Fibroblast of lung (primary cell): ENCODE data around the gene MYZAP. TPM values are rescaled to one million over a fixed set of nuclear protein-coding genes. Genes with fewer than 3 reads are reported as not detected.
A peak's percentile ranks its signal among the peaks of the same experiment; 100 is the strongest.

Source experiments
- DNase-seq, 2 donors: peaks; one replicate each; pipeline versions ENCODE4 v3.0.0 to v3.0.0-alpha.2; 2010; ENCODE audit warnings: low read depth in 2 of 2
- H2AFZ ChIP-seq: 2 replicates; pipeline ENCODE4 v1.5.1; 2012; ENCODE audit warnings: low read length, control low read depth, inconsistent platforms
- H3K27ac ChIP-seq: 2 replicates; pipeline ENCODE4 v1.5.1; 2011; ENCODE audit warnings: low read length, control low read depth; ENCODE audit not compliant: insufficient read depth
- H3K27me3 ChIP-seq: 2 replicates; pipeline ENCODE4 v1.5.1; 2011; ENCODE audit warnings: mild to moderate bottlenecking, low read length; ENCODE audit not compliant: control insufficient read depth, insufficient read depth
- H3K36me3 ChIP-seq: 2 replicates; pipeline ENCODE4 v1.5.1; 2011; ENCODE audit warnings: low read length; ENCODE audit not compliant: control insufficient read depth, insufficient read depth
- H3K4me1 ChIP-seq: 2 replicates; pipeline ENCODE4 v1.5.1; 2011; ENCODE audit warnings: low read length; ENCODE audit not compliant: control insufficient read depth, insufficient read depth; ENCODE audit errors: extremely low read depth
- H3K4me2 ChIP-seq: 2 replicates; pipeline ENCODE4 v1.5.1; 2011; ENCODE audit warnings: low read length, control low read depth; ENCODE audit not compliant: insufficient read depth; ENCODE audit errors: extremely low read depth
- H3K4me3 ChIP-seq, 4 experiments: fragments of 200-600 bp in 1 of 4; sonication (generic) in 1 of 4; replicated peaks in 1 of 4; 2 replicates each; pipeline ENCODE4 v1.5.1; 2011 to 2016; ENCODE audit warnings: low read length in 4 of 4, low read depth in 3 of 4, mild to moderate bottlenecking in 3 of 4, control low read depth in 2 of 4, inconsistent platforms in 1 of 4, mixed read lengths in 1 of 4; ENCODE audit not compliant: insufficient read depth in 1 of 4; ENCODE audit errors: control extremely low read depth in 1 of 4
- H3K79me2 ChIP-seq: 2 replicates; pipeline ENCODE4 v1.5.1; 2012; ENCODE audit warnings: mild to moderate bottlenecking, low read length, inconsistent platforms; ENCODE audit not compliant: control insufficient read depth, insufficient read depth
- H3K9ac ChIP-seq: 2 replicates; pipeline ENCODE4 v1.5.1; 2011; ENCODE audit warnings: mild to moderate bottlenecking, low read length, control low read depth; ENCODE audit not compliant: insufficient read depth
- H3K9me3 ChIP-seq: 2 replicates; pipeline ENCODE4 v1.5.1; 2012; ENCODE audit warnings: low read depth, low read length; ENCODE audit not compliant: control insufficient read depth, insufficient read depth
- H4K20me1 ChIP-seq: 2 replicates; pipeline ENCODE4 v1.5.1; 2011; ENCODE audit warnings: low read length; ENCODE audit not compliant: control insufficient read depth, insufficient read depth; ENCODE audit errors: extremely low read depth
- CTCF ChIP-seq, 2 donors: IDR thresholded peaks in 1 of 2; conservative IDR thresholded peaks in 1 of 2; 1 replicate in 1 of 2; 2 replicates in 1 of 2; pipeline ENCODE4 v1.5.1; 2011 to 2012; ENCODE audit warnings: low read length in 2 of 2, control low read depth in 1 of 2, inconsistent platforms in 1 of 2, low read depth in 1 of 2, mild to moderate bottlenecking in 1 of 2
- EZH2 ChIP-seq: IDR thresholded peaks from 2 replicates; pipeline ENCODE4 v1.5.1; 2012; ENCODE audit warnings: low read length, control low read depth, mild to moderate bottlenecking; ENCODE audit errors: missing control alignments
- polyA plus RNA-seq, 2 donors: library from polyadenylated mRNA; depleted of rRNA in 1 of 2; stranded (reverse) in 1 of 2; unstranded in 1 of 2; fragments of >200 nt; gene quantifications; 2 replicates each; pipeline ENCODE4 v1.2.1, GENCODE V29; 2011 to 2012; ENCODE audit warnings: missing spikeins in 1 of 2
- total RNA-seq: library from RNA; depleted of rRNA; stranded (reverse); fragments of >200 nt; gene quantifications from 2 replicates; pipeline ENCODE4 v1.2.1, GENCODE V29; 2014

Gene MYZAP
- total and polyA plus RNA-seq, 2 donors (not counting 1 experiment from before 2014, with no cell fraction given), result 0.17 TPM; not detected in 1

GRCh38 chr15:57706405-57707209 is 114.9 kb downstream of the MYZAP start, which contains the start of gene POLR2M:
Gene POLR2M, plus strand, starts transcription at chr15:57706714. Its CDS starts 129 bp downstream, at chr15:57706843.
- no peaks in the 10 kb centered on the region for H3K9me3 ChIP-seq
- H3K27ac ChIP-seq, result peak within 1 kb of the TSS; percentile 92
- H4K20me1 ChIP-seq, result no peaks in the 10 kb centered on the region
- DNase-seq, result peak; percentile 99
- H3K4me3 ChIP-seq, result peak within 1 kb of the TSS; percentile 64 to 99 (median 80)
- TF ChIP-seq CTCF (conservative IDR thresholded peaks at IDR 0.05 in 1 of 2, IDR thresholded peaks at IDR 0.05 in 1 of 2; ENCODE audit: low read depth in 1 of 2, low read length in 2 of 2) (no peak), EZH2 (no peak)
- H2AFZ ChIP-seq, result peak within 1 kb of the TSS; percentile 95
- H3K36me3 ChIP-seq, result peaks cover 5% of the 10 kb centered on the region
- H3K4me1 ChIP-seq, result peaks cover 6% of the 10 kb centered on the region
- peak within 1 kb of the TSS; percentile 84 for H3K4me2 ChIP-seq
- no peaks in the 10 kb centered on the region for H3K27me3 ChIP-seq
- peaks cover 28% of the 10 kb centered on the region for H3K79me2 ChIP-seq
- peak within 1 kb of the TSS; percentile 90 for H3K9ac ChIP-seq

- Histone ChIP-seq H3K9me3 (no peaks in the 10 kb centered on the region), H3K36me3 (peaks cover 11% of the 10 kb centered on the region), H3K4me1 (peaks cover 6% of the 10 kb centered on the region), H2AFZ (no peak overlapping the region), H3K79me2 (peaks cover 28% of the 10 kb centered on the region), H4K20me1 (no peaks in the 10 kb centered on the region), H3K4me3 (peak overlapping the region; percentile 64 to 99 (median 80)), H3K9ac (no peak overlapping the region), H3K27me3 (no peaks in the 10 kb centered on the region), H3K4me2 (peak overlapping the region; percentile 84), H3K27ac (peak overlapping the region; percentile 92)
- TF ChIP-seq CTCF (conservative IDR thresholded peaks at IDR 0.05 in 1 of 2, IDR thresholded peaks at IDR 0.05 in 1 of 2; ENCODE audit: low read depth in 1 of 2, low read length in 2 of 2) (no peak), EZH2 (no peak)
- DNase-seq, result peak; percentile 49 to 59
Measured at GRCh38 chr15:57708047-57708446, 116.3 kb downstream of the MYZAP start.

GRCh38 chr15:57718309-57718708 is 126.6 kb downstream of the MYZAP start:
- Histone ChIP-seq H3K27ac (no peak overlapping the region), H3K4me2 (no peak overlapping the region), H2AFZ (no peak overlapping the region), H3K4me3 (no peak overlapping the region), H3K27me3 (no peaks in the 10 kb centered on the region), H3K9ac (no peak overlapping the region), H4K20me1 (no peaks in the 10 kb centered on the region), H3K79me2 (no peaks in the 10 kb centered on the region), H3K9me3 (no peaks in the 10 kb centered on the region), H3K36me3 (peaks cover 2% of the 10 kb centered on the region), H3K4me1 (no peaks in the 10 kb centered on the region)
- DNase-seq, result no peak
- TF ChIP-seq CTCF (conservative IDR thresholded peaks at IDR 0.05 in 1 of 2, IDR thresholded peaks at IDR 0.05 in 1 of 2; ENCODE audit: low read depth in 1 of 2, low read length in 2 of 2) (no peak), EZH2 (no peak)
